Skeletal muscle tissue (tissue), 4 donors: Measurements from ENCODE around the gene MMP24. TPM values are rescaled to one million over a fixed set of nuclear protein-coding genes. Genes with fewer than 3 reads are reported as not detected.

Experiments used
- H3K27ac ChIP-seq: one replicate; pipeline ENCODE4 v1.7.0; 2013; ENCODE audit warnings: mild to moderate bottlenecking, low read depth, low read length, inconsistent platforms
- H3K27me3 ChIP-seq, 3 donors: one replicate each; pipeline ENCODE4 v1.7.0; 2013; ENCODE audit warnings: low read length in 3 of 3; ENCODE audit not compliant: control insufficient read depth in 3 of 3, insufficient read depth in 3 of 3
- H3K36me3 ChIP-seq, 3 donors: one replicate each; pipeline ENCODE4 v1.7.0; 2013; ENCODE audit warnings: low read length in 3 of 3; ENCODE audit not compliant: control insufficient read depth in 3 of 3, insufficient read depth in 3 of 3
- H3K4me1 ChIP-seq, 3 donors: one replicate each; pipeline ENCODE4 v1.7.0; 2013; ENCODE audit warnings: low read length in 3 of 3, mild to moderate bottlenecking in 3 of 3; ENCODE audit not compliant: control insufficient read depth in 3 of 3, insufficient read depth in 3 of 3
- H3K4me3 ChIP-seq, 3 donors: one replicate each; pipeline ENCODE4 v1.7.0; 2013; ENCODE audit warnings: low read length in 3 of 3
- H3K9ac ChIP-seq, 3 donors: one replicate each; pipeline ENCODE4 v1.7.0; 2013; ENCODE audit warnings: low read length in 3 of 3, mild to moderate bottlenecking in 3 of 3, moderate library complexity in 2 of 3, low read depth in 1 of 3
- H3K9me3 ChIP-seq, 3 donors: one replicate each; pipeline ENCODE4 v1.7.0; 2013; ENCODE audit warnings: low read length in 3 of 3; ENCODE audit not compliant: control insufficient read depth in 3 of 3
- total RNA-seq: library from RNA; depleted of rRNA; stranded (reverse); fragments of >200 nt; gene quantifications from one replicate; pipeline ENCODE4 v1.2.3, GENCODE V29; 2014
- donor health status: Osteomylitis.

The MMP24 gene
- total RNA-seq, 1 donor from 2014 or later: under 0.01 TPM

- Histone ChIP-seq H3K27ac (no peak overlapping the region), H3K9me3 (no peaks in the 10 kb centered on the region), H3K4me3 (no peak overlapping the region), H3K27me3 (peaks cover 37 to 56% (median 55%) of the 10 kb centered on the region in 3 donors), H3K4me1 (no peaks in the 10 kb centered on the region), H3K36me3 (no peaks in the 10 kb centered on the region), H3K9ac (no peak overlapping the region)
Observed at GRCh38 chr20:35292504-35293285, 66.2 kb downstream of the MMP24 start.

GRCh38 chr20:35293303-35294292 is 67.1 kb downstream of the MMP24 start:
- peaks cover 37 to 53% (median 53%) of the 10 kb centered on the region in 3 donors for H3K27me3 ChIP-seq
- no peak overlapping the region for H3K27ac ChIP-seq
- H3K4me1 ChIP-seq: no peaks in the 10 kb centered on the region
- H3K9me3 ChIP-seq: no peaks in the 10 kb centered on the region
- H3K4me3 ChIP-seq: no peak overlapping the region
- H3K9ac ChIP-seq: no peak overlapping the region
- no peaks in the 10 kb centered on the region for H3K36me3 ChIP-seq

- H3K9me3 ChIP-seq: no peaks in the 10 kb centered on the region
- no peak overlapping the region for H3K4me3 ChIP-seq
- no peaks in the 10 kb centered on the region for H3K36me3 ChIP-seq
- H3K9ac ChIP-seq: no peak overlapping the region
- H3K27ac ChIP-seq: no peak overlapping the region
- H3K27me3 ChIP-seq: peaks cover 37 to 53% (median 53%) of the 10 kb centered on the region in 3 donors
- H3K4me1 ChIP-seq: no peaks in the 10 kb centered on the region
Observed at GRCh38 chr20:35294293-35294685, 67.8 kb downstream of the MMP24 start.

DNA sequence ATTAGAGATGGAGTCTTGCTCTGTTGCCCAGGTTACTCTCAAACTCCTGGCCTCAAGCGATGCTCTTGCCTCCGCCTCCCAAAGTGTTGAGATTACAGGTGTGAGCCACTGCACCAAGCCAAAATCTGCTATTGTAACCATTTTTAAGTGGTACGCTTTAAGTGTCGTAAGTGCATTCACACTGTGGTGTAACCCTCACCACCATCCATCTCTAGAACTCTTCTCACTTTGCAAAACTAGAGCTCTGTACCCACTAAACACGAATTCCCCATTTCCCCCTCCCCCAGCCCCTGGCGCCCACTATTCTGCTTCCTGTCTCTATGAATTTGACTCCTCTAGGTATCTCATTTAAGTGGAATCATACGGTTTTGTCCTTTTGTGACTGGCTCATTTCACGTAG is 68.6 kb downstream of the MMP24 start:
- Histone ChIP-seq H3K9me3 (no peaks in the 10 kb centered on the region), H3K9ac (no peak overlapping the region), H3K4me3 (no peak overlapping the region), H3K27me3 (peaks cover 37 to 53% (median 53%) of the 10 kb centered on the region in 3 donors), H3K36me3 (no peaks in the 10 kb centered on the region), H3K27ac (no peak overlapping the region), H3K4me1 (no peaks in the 10 kb centered on the region)

DNA sequence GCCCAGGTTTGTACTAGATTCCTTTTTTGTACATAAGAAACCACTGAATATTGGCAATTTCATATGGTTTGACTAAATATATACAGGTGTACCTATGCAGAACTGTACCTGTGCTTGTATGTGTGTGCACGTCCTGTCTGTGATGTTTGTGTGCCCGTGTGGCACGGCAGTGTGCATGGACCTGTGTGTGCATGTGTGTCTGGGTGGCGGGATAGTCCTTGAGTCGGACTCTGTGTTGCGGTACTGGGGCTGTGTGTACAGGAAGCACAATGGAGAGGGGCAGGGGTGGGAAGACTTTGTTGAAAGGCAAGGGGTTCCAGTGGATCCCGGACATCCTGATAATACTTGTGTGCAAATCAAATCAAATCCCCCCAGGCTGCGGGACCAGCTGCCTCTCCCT is 69.2 kb downstream of the MMP24 start:
- Histone ChIP-seq H3K9me3 (no peaks in the 10 kb centered on the region), H3K27ac (no peak overlapping the region), H3K27me3 (peaks cover 37 to 53% (median 50%) of the 10 kb centered on the region in 3 donors), H3K4me3 (no peak overlapping the region), H3K36me3 (no peaks in the 10 kb centered on the region), H3K9ac (no peak overlapping the region), H3K4me1 (no peaks in the 10 kb centered on the region)

GRCh38 chr20:35296101-35296554 is 69.6 kb downstream of the MMP24 start:
- H3K4me3 ChIP-seq: no peak overlapping the region
- H3K27me3 ChIP-seq: peaks cover 37 to 53% (median 49%) of the 10 kb centered on the region in 3 donors
- no peak overlapping the region for H3K9ac ChIP-seq
- no peaks in the 10 kb centered on the region for H3K4me1 ChIP-seq
- H3K36me3 ChIP-seq: no peaks in the 10 kb centered on the region
- H3K9me3 ChIP-seq: no peaks in the 10 kb centered on the region
- no peak overlapping the region for H3K27ac ChIP-seq

GRCh38 chr20:35297155-35297554 is 70.7 kb downstream of the MMP24 start:
- Histone ChIP-seq H3K27me3 (peaks cover 37 to 49% (median 46%) of the 10 kb centered on the region in 3 donors), H3K4me3 (no peak overlapping the region), H3K27ac (no peak overlapping the region), H3K36me3 (no peaks in the 10 kb centered on the region), H3K9me3 (no peaks in the 10 kb centered on the region), H3K4me1 (no peaks in the 10 kb centered on the region), H3K9ac (no peak overlapping the region)

- Histone ChIP-seq H3K9me3 (no peaks in the 10 kb centered on the region), H3K9ac (no peak overlapping the region), H3K4me1 (no peaks in the 10 kb centered on the region), H3K4me3 (no peak overlapping the region), H3K36me3 (no peaks in the 10 kb centered on the region), H3K27ac (no peak overlapping the region), H3K27me3 (peaks cover 33 to 46% (median 42%) of the 10 kb centered on the region in 3 donors)
Observed at GRCh38 chr20:35297740-35298139, 71.2 kb downstream of the MMP24 start.

GRCh38 chr20:35298264-35298663 is 71.8 kb downstream of the MMP24 start:
- Histone ChIP-seq H3K9ac (no peak overlapping the region), H3K9me3 (no peaks in the 10 kb centered on the region), H3K36me3 (peaks cover 0 to 4% (median 0%) of the 10 kb centered on the region in 3 donors), H3K27me3 (peaks cover 30 to 41% (median 36%) of the 10 kb centered on the region in 3 donors), H3K27ac (no peak overlapping the region), H3K4me3 (no peak overlapping the region), H3K4me1 (no peaks in the 10 kb centered on the region)
